Measurements from ENCODE around the gene USP46. TPM values are rescaled to one million over a fixed set of nuclear protein-coding genes. Genes with fewer than 3 reads are reported as not detected.
A peak's percentile ranks its signal among the peaks of the same experiment; 100 is the strongest.

The USP46 gene
- total RNA-seq, 1 donor from 2014 or later = 55.3 TPM

- DNase-seq (no peak), ATAC-seq (ENCODE audit: poor library complexity) (peak; percentile 35)
- intact Hi-C loops (cut with DNase I) = loop anchor here (5.0 kb wide), 2 partner anchors 42 to 68 kb away; partner anchors contain the start of gene USP46
Observed at GRCh38 chr4:52588771-52589591, 70.1 kb downstream of the USP46 start.

- peak; percentile 49 for DNase-seq
- intact Hi-C loops (cut with DNase I) = loop anchor here (5.0 kb wide), 2 partner anchors 41 to 69 kb away; partner anchors contain the start of gene USP46
- ATAC-seq (ENCODE audit: poor library complexity) = peak; percentile 34
Observed at GRCh38 chr4:52588097-52588496, 71.0 kb downstream of the USP46 start.

GRCh38 chr4:52586069-52586468, 73.0 kb downstream of the USP46 start:
- ATAC-seq (ENCODE audit: poor library complexity) (peak; percentile 82), DNase-seq (no peak)
- intact Hi-C loops (cut with DNase I) = loop anchor here (5.0 kb wide), 2 partner anchors 39 to 71 kb away; partner anchors contain the start of gene USP46

GRCh38 chr4:52585379-52585778, 73.7 kb downstream of the USP46 start:
- peak; percentile 14 for ATAC-seq (ENCODE audit: poor library complexity)
- DNase-seq = no peak
- intact Hi-C loops (cut with DNase I) = loop anchor here (5.0 kb wide), 2 partner anchors 38 to 72 kb away; partner anchors contain the start of gene USP46

GRCh38 chr4:52579602-52580272, 79.4 kb downstream of the USP46 start:
- DNase-seq = no peak
- intact Hi-C loops (cut with DNase I) = no loop called here

GRCh38 chr4:52578951-52579350, 80.2 kb downstream of the USP46 start:
- DNase-seq = no peak
- intact Hi-C loops (cut with DNase I) = no loop called here
- ATAC-seq (ENCODE audit: poor library complexity) = no peak

More at GRCh38 chr4:52579602-52580272, 79.4 kb downstream of the USP46 start:
- no peak for ATAC-seq (ENCODE audit: poor library complexity)

- ATAC-seq (ENCODE audit: poor library complexity) = no peak
- intact Hi-C loops (cut with DNase I) = no loop called here
Observed at GRCh38 chr4:52577624-52577962, 81.5 kb downstream of the USP46 start.

GRCh38 chr4:52576961-52577623, 82.0 kb downstream of the USP46 start:
- DNase-seq (no peak), ATAC-seq (ENCODE audit: poor library complexity) (no peak)
- intact Hi-C loops (cut with DNase I) = no loop called here

More at GRCh38 chr4:52577624-52577962, 81.5 kb downstream of the USP46 start:
- no peak for DNase-seq

- no peak for DNase-seq
- intact Hi-C loops (cut with DNase I) = no loop called here
- no peak for ATAC-seq (ENCODE audit: poor library complexity)
Observed at GRCh38 chr4:52576326-52576725, 82.8 kb downstream of the USP46 start.

- DNase-seq = no peak
- intact Hi-C loops (cut with DNase I) = no loop called here
- ATAC-seq (ENCODE audit: poor library complexity) = no peak
Observed at GRCh38 chr4:52575406-52575805, 83.7 kb downstream of the USP46 start.

GRCh38 chr4:52574036-52574435, 85.1 kb downstream of the USP46 start:
- intact Hi-C loops (cut with DNase I) = no loop called here
- no peak for ATAC-seq (ENCODE audit: poor library complexity)
- no peak for DNase-seq

GRCh38 chr4:52573551-52573950, 85.5 kb downstream of the USP46 start:
- ATAC-seq (ENCODE audit: poor library complexity) (peak; percentile 69), DNase-seq (no peak)
- intact Hi-C loops (cut with DNase I) = no loop called here

- intact Hi-C loops (cut with DNase I) = no loop called here
- DNase-seq = no peak
- no peak for ATAC-seq (ENCODE audit: poor library complexity)
Observed at GRCh38 chr4:52572936-52573485, 86.1 kb downstream of the USP46 start.

- DNase-seq = no peak
- ATAC-seq (ENCODE audit: poor library complexity) = no peak
- intact Hi-C loops (cut with DNase I) = no loop called here
Observed at GRCh38 chr4:52568351-52568750, 90.8 kb downstream of the USP46 start.

GRCh38 chr4:52566136-52567031, 92.7 kb downstream of the USP46 start:
- intact Hi-C loops (cut with DNase I) = no loop called here
- DNase-seq (no peak), ATAC-seq (ENCODE audit: poor library complexity) (no peak)

GRCh38 chr4:52560844-52561280, 98.2 kb downstream of the USP46 start:
- intact Hi-C loops (cut with DNase I) = no loop called here
- DNase-seq = no peak
- ATAC-seq (ENCODE audit: poor library complexity) = no peak

GRCh38 chr4:52555356-52555716, 103.8 kb downstream of the USP46 start:
- ATAC-seq (ENCODE audit: poor library complexity) (no peak), DNase-seq (no peak)
- intact Hi-C loops (cut with DNase I) = loop anchor here (10.0 kb wide), 1 partner anchor 89 kb away; no protein-coding TSS in a partner anchor

Measured in Right ventricle myocardium superior (tissue), 1 donor.